Kidney (tissue), 14 donors: ENCODE data around the gene DCTN5. TPM values are rescaled to one million over a fixed set of nuclear protein-coding genes. Genes with fewer than 3 reads are reported as not detected.

ENCODE experiments used
- DNase-seq, 5 donors: peaks; one replicate each; pipeline ENCODE4 v3.0.0-alpha.2; 2013 to 2020
- FAIRE-seq: peaks from 2 replicates; lab custom pipeline; 2012; peaks lifted over from hg19 to GRCh38; lab: Jason Lieb, UNC
- H3K27ac ChIP-seq, 2 donors: one replicate each; pipeline ENCODE4 v1.7.0; 2013; ENCODE audit warnings: low read depth in 2 of 2, low read length in 2 of 2, inconsistent platforms in 1 of 2
- H3K27me3 ChIP-seq: one replicate; pipeline ENCODE4 v1.7.1; 2013; ENCODE audit warnings: low read length, inconsistent platforms; ENCODE audit not compliant: control insufficient read depth, insufficient read depth
- H3K36me3 ChIP-seq, 3 donors: one replicate each; pipeline versions ENCODE4 v1.7.0 to v1.7.1; 2013; ENCODE audit warnings: low read length in 3 of 3, control low read depth in 1 of 3, inconsistent platforms in 1 of 3; ENCODE audit not compliant: insufficient read depth in 3 of 3, control insufficient read depth in 2 of 3
- H3K4me1 ChIP-seq, 3 donors: one replicate each; pipeline versions ENCODE4 v1.7.0 to v1.7.1; 2013; ENCODE audit warnings: low read length in 3 of 3, inconsistent platforms in 1 of 3, low read depth in 1 of 3; ENCODE audit not compliant: control insufficient read depth in 2 of 3, insufficient read depth in 2 of 3
- H3K4me3 ChIP-seq, 3 donors: one replicate each; pipeline versions ENCODE4 v1.7.0 to v1.8.1; 2013; ENCODE audit warnings: low read length in 3 of 3, control low read depth in 1 of 3, inconsistent platforms in 1 of 3
- H3K9ac ChIP-seq, 3 donors: one replicate each; pipeline versions ENCODE4 v1.7.0 to v1.7.1; 2013; ENCODE audit warnings: low read length in 3 of 3, control low read depth in 1 of 3, inconsistent platforms in 1 of 3
- H3K9me3 ChIP-seq, 3 donors: one replicate each; pipeline versions ENCODE4 v1.7.0 to v1.7.1; 2013; ENCODE audit warnings: low read length in 3 of 3, control low read depth in 1 of 3, inconsistent platforms in 1 of 3; ENCODE audit not compliant: control insufficient read depth in 2 of 3, insufficient read depth in 1 of 3
- intact Hi-C: fragments of 100-400 bp; cut with DNase I; formaldehyde crosslinking; loops from one replicate; pipeline ENCODE4 v1.11.1; 2022
- polyA plus RNA-seq: library from polyadenylated mRNA; stranded (reverse); fragments of 350-450 nt; fragmentation: Illumina TruSeq; extraction: RNeasy Lipid Tissue Mini Kit (QIAGEN cat#74804); gene quantifications from one replicate; pipeline ENCODE4 v1.2.3, GENCODE V29; 2014; ENCODE audit warnings: low read depth, low replicate concordance; ENCODE audit not compliant: insufficient read depth
- total RNA-seq: library from RNA; stranded (reverse); fragmentation: NEBNext Ultra II Directional; extraction: Animal tissue kit (Norgen Biotek cat#: 25700); gene quantifications from one replicate; pipeline ENCODE4 v1.2.1, GENCODE V29; 2021
- TF ChIP-seq, protein P1 (sequence below): IDR thresholded peaks from 3 replicates; pipeline ENCODE4 v1.5.1; 2012; ENCODE audit warnings: mild to moderate bottlenecking, moderate library complexity, borderline replicate concordance; ENCODE audit not compliant: insufficient read depth; ENCODE audit errors: extremely low read depth
- donor health status: control.
- donor health status: control.
- donor health status: control.
- donor health status: control.
- donor health status: control.
- donor health status: DM: yes; HTN: yes; CAD: no.
- donor health status: Normal renal cell carcinoma (clear cell type).

The DCTN5 gene
- total and polyA plus RNA-seq, 2 donors from 2014 or later, result 36.5 to 60.5 TPM

DNA sequence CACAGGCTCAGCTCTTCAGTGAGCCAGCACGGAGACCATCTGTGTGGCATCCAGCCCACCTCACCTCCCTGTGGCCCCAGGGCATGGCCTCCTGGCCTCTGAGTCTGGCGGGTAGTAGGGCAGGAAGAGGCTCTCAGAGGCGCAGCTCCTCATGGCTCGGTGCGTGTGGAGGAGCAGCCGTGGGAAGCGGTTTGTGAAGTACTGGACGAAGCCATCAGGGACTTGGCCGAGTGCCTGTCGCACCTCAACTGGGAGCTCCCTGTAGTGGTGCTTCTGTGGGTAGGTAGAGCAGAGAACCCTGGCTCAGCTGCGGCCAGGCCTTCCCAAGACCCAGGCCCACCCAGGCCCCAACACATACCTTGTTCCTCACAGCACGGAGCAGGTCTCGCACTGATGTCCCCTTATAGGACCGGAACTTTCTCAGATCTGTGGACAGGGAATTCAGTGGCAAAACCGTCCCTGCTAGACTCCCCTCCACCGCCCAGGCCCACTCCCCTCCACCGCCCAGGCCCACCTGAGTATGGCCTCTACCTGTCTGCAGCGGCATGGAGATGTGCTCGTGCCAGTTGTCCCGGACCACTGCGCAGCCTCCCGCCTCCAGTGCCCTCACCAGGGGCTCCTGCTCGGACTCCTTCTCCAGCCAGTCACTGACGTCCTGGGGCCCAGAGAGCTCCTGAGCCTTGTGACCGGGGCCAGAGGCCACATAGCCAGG is 49.7 kb downstream of the DCTN5 start:
- H3K4me1 ChIP-seq, result peaks cover 0 to 5% (median 0%) of the 10 kb centered on the region in 3 donors
- no peaks in the 10 kb centered on the region for H3K27me3 ChIP-seq
- no peak for FAIRE-seq
- TF ChIP-seq, protein P1, sequence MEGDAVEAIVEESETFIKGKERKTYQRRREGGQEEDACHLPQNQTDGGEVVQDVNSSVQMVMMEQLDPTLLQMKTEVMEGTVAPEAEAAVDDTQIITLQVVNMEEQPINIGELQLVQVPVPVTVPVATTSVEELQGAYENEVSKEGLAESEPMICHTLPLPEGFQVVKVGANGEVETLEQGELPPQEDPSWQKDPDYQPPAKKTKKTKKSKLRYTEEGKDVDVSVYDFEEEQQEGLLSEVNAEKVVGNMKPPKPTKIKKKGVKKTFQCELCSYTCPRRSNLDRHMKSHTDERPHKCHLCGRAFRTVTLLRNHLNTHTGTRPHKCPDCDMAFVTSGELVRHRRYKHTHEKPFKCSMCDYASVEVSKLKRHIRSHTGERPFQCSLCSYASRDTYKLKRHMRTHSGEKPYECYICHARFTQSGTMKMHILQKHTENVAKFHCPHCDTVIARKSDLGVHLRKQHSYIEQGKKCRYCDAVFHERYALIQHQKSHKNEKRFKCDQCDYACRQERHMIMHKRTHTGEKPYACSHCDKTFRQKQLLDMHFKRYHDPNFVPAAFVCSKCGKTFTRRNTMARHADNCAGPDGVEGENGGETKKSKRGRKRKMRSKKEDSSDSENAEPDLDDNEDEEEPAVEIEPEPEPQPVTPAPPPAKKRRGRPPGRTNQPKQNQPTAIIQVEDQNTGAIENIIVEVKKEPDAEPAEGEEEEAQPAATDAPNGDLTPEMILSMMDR, result no peak
- H3K9me3 ChIP-seq, result no peaks in the 10 kb centered on the region
- H3K36me3 ChIP-seq, result peaks cover 0 to 28% (median 2%) of the 10 kb centered on the region in 3 donors
- intact Hi-C loops, result no loop called here
- no peak overlapping the region for H3K27ac ChIP-seq
- no peak overlapping the region for H3K4me3 ChIP-seq
- no peak for DNase-seq
- H3K9ac ChIP-seq, result no peak overlapping the region

DNA sequence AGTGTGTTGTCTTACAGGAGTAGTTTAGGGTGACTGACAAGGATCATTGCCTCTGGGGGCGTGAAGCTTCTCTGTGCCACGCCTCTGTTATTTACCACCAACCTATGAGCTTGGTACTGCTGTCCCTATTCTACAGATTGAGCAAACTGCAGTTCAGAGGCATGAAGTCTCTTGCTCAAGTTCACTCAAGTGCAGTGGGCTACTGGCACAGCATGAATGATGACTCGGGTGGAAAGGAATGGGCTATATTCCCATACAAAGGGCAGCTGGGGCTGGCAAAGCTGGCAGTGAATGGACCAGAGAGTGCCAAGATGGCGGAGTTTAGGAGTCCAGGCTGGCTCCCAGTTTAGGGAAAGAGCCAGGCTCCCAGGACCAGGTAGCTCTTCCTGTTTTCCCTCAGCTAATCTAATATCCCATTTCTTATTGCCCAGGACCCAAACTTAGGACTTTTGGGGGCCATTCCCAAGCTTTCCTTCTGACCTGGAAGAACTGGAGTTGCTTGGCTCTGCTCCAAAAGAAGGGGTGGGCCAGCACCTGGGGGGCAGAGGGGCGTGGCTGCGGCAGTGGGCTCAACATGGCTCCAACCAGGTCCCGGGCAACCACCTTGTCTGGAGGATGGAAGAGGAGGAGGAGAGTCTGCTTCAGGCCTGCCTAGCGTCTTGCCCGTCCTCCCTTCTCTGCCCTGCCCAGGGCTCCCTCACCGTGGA is 50.4 kb downstream of the DCTN5 start:
- H3K9ac ChIP-seq, result no peak overlapping the region
- H3K27me3 ChIP-seq, result no peaks in the 10 kb centered on the region
- peaks cover 0 to 28% (median 2%) of the 10 kb centered on the region in 3 donors for H3K36me3 ChIP-seq
- intact Hi-C loops, result no loop called here
- TF ChIP-seq, protein P1, result no peak
- FAIRE-seq (no peak), DNase-seq (no peak)
- no peak overlapping the region for H3K4me3 ChIP-seq
- peaks cover 0 to 5% (median 0%) of the 10 kb centered on the region in 3 donors for H3K4me1 ChIP-seq
- H3K9me3 ChIP-seq, result no peaks in the 10 kb centered on the region
- no peak overlapping the region for H3K27ac ChIP-seq

DNA sequence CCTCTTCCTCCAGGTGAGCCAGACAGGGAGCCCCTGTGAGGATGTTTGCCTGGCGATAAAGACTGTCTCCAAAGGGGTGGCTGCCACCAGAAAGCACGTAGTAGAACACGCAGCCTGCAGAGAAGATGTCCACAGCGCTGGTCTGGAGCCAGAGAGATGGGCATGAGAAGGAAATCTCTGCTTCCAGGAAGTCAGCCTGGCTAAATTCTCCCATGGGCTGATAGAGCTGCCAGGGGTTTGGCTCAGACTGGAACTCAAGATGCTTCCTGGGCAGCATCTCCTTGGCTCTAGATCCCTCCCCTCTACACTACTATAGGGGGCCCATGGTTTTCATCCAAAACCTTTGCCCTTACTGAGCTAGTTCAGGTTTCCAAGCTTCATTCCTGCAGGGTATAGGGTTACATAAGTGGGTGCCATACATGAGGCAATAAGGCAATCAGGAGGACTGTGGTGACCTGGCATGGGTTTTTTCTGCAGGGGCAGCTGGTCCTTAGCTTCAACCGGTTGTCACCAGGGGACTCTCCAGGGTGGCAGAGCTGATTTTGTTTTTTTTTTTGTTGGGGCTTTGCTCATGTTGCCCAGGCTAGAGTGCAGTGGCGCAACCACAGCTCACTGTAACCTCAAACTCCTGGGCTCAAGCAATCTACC is 51.0 kb downstream of the DCTN5 start:
- TF ChIP-seq, protein P1, result no peak
- Histone ChIP-seq H3K4me1 (peaks cover 0 to 5% (median 0%) of the 10 kb centered on the region in 3 donors), H3K27me3 (no peaks in the 10 kb centered on the region), H3K4me3 (no peak overlapping the region), H3K9ac (no peak overlapping the region), H3K27ac (no peak overlapping the region), H3K36me3 (peaks cover 0 to 23% (median 2%) of the 10 kb centered on the region in 3 donors), H3K9me3 (no peaks in the 10 kb centered on the region)
- intact Hi-C loops, result no loop called here
- DNase-seq, result no peak
- FAIRE-seq, result no peak
